ENCODE results near the gene WWTR1. TPM values are rescaled to one million over a fixed set of nuclear protein-coding genes. Genes with fewer than 3 reads are reported as not detected.
A peak's percentile ranks its signal among the peaks of the same experiment; 100 is the strongest.

WWTR1 gene
- total and polyA plus RNA-seq, 4 donors: 4.5 to 11.8 (median 9.0) TPM

- WGBS: 97% methylated on average over 2 of the region's 2 CpGs
- peak overlapping the region in 1 of 2 donors; percentile 32 for H3K9ac ChIP-seq (ENCODE audit: low read depth in 1 of 2, low read length in 2 of 2)
- no peaks in the 10 kb centered on the region for H3K9me3 ChIP-seq (ENCODE audit: control insufficient read depth in 4 of 4, low read length in 3 of 4)
- H3K36me3 ChIP-seq (ENCODE audit: control insufficient read depth in 4 of 4, insufficient read depth in 3 of 4, low read depth in 1 of 4, low read length in 3 of 4): peaks cover 0 to 8% (median 2%) of the 10 kb centered on the region in 4 donors
- no peaks in the 10 kb centered on the region for H3K27me3 ChIP-seq (ENCODE audit: control insufficient read depth in 4 of 4, insufficient read depth in 4 of 4, low read length in 3 of 4)
- peaks cover 0 to 15% (median 9%) of the 10 kb centered on the region in 4 donors for H3K4me1 ChIP-seq (ENCODE audit: control insufficient read depth in 4 of 4, insufficient read depth in 4 of 4, low read length in 3 of 4)
- TF ChIP-seq FOXA2 (IDR thresholded peaks at IDR 0.05): no peak
- no peak for TF ChIP-seq GABPA (IDR thresholded peaks at IDR 0.05 in 1 of 2, conservative IDR thresholded peaks at IDR 0.05 in 1 of 2)
- TF ChIP-seq HNF4G (IDR thresholded peaks at IDR 0.05): no peak
- no peak for TF ChIP-seq RXRA (IDR thresholded peaks at IDR 0.05)
- TF ChIP-seq JUND (IDR thresholded peaks at IDR 0.05): no peak
- TF ChIP-seq YY1 (IDR thresholded peaks at IDR 0.05): no peak
- TF ChIP-seq TAF1 (conservative IDR thresholded peaks at IDR 0.05): no peak
- no peak for TF ChIP-seq ATF3 (IDR thresholded peaks at IDR 0.05)
- TF ChIP-seq NR2F2 (IDR thresholded peaks at IDR 0.05): no peak
- no peak for TF ChIP-seq HNF4A (conservative IDR thresholded peaks at IDR 0.05)
- no peak for TF ChIP-seq RAD21 (IDR thresholded peaks at IDR 0.05)
- TF ChIP-seq SP1 (IDR thresholded peaks at IDR 0.05): no peak
- TF ChIP-seq EGR1 (IDR thresholded peaks at IDR 0.05; ENCODE audit: low read depth in 2 of 2): no peak
- TF ChIP-seq REST (IDR thresholded peaks at IDR 0.05): no peak
- TF ChIP-seq MAX (IDR thresholded peaks at IDR 0.05): no peak
- TF ChIP-seq ZBTB33 (IDR thresholded peaks at IDR 0.05): no peak
- no peak for TF ChIP-seq FOXA1 (IDR thresholded peaks at IDR 0.05)
- no peak for TF ChIP-seq CTCF (IDR thresholded peaks at IDR 0.05; ENCODE audit: low read depth, low read length, missing input control)
- no peak overlapping the region for H3K27ac ChIP-seq (ENCODE audit: low read depth in 1 of 2, low read length in 2 of 2)
- DNase-seq (ENCODE audit: low spot score): no peak
- no peak overlapping the region for H3K4me3 ChIP-seq (ENCODE audit: low read depth in 1 of 3, low read length in 3 of 3)
Measured at GRCh38 chr3:149529099-149529498, 128.7 kb downstream of the WWTR1 start.

All from liver (tissue), 9 donors.